Activated CD4-positive, alpha-beta T cell treated with anti-CD3 and anti-CD28 coated beads for 48 hours (primary cell): ENCODE results near the gene LAD1.

ENCODE experiments used
- DNase-seq: peaks from one replicate; pipeline ENCODE4 v3.0.0-alpha.2; 2020

LAD1 gene

DNA sequence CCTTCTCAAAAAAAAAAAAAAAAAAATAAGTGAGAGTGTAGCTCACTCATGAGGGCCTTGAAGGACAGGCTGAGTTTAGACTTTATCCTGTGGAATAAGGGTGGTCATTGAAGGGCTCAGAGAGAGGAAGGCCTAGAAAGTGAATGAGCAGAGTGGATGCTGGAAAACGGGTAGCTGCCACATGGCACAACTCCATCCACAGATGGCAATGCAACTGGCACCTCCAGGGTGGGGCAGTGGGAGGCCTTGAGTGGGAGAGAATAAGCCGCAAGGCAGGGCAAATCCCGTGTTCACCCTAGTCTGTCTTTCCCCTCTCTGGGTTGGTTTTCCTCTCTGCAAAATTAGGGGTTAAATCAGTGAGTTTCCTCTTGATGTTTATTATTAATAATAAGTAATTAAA, 19.3 kb upstream of the LAD1 start:
- no peak for DNase-seq

DNA sequence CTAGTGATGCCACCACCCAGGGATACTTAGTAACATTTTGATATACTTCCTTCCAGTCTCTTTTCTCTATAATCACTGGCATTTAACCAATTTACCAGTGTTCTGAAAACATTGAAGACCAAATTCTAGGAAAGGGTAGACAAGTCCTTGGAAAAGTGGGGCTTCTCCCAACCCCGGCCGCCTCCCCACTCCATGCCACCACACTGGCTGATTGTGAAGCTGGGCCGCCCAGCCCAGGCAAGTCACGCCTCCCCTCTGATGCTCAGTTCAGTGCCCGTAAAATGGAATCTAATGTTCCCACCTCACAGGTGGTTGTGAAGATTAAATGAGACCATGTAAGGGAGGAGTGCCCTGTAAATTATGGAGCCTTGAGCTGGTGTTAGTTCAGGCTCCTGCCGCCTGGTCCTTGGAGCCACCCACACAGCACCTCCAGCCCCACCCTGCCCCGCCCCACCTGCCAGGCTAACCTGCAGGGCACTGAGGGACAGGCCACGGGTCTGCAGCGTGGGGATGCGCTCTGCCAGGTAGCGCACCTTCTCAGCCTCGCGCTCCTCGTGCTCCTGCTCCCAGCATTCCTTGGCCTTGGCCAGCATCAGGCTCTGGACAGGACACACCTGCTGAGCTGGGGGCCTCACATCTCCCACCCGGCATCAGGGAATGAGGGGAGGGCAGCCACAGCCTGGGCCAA, 15.1 kb upstream of the LAD1 start:
- DNase-seq = no peak

DNA sequence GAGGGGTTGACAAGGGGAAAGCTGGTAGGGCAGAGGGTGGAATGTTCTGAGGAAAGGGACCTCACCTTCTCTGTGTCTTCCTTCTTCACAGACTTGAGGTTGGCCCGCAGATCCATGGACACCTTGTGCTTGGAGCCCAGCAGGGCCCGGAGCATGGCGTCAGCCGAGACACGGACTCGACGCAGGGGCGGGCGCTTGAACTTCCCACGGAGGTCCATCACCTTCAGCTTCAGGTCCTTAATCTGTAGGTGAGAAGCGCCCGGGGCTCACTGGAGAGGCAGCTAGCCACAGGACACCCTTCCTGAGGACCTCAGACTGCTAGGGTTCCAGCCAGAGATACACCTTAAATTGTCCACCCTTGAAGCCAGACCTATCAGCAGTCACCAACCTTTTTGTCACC, 12.2 kb upstream of the LAD1 start:
- DNase-seq = no peak

DNA sequence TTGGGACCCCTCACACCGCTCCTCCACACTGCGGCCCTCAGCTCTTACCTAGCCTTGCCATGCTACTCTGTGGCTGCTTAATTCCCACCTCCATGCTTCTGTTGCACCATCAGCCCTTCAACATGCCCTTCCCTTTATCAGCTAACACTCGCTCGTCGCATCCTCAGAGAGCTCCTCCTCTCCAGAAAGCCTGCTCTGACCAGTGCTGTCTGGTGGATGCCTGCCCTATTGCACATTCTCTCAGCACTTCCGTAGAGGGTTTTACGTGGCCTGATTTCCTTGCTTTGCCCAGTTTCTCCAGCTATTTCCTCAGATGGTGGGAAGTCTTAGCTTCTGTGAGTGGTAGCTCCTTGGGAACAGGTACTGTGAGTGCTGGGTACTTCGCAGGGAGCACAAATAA, 10.3 kb upstream of the LAD1 start:
- DNase-seq = no peak

DNA sequence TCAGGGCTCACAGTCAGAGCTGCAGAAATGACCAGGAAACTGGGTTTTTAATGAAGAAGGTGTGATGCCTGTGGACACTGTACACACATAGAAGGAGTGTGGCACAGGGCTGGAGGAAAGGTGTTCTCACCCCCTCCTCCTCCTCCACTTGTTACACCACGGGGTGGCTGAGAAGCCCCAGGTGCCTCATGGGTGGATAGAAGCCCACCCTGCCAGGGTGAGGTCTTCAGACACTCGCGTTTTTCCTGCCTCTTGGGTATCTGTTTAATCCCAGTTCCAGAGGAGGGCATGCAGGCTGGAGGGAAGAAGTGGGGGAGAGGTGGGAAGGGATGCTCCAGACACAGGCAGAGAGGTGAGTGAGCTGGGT, 9.7 kb upstream of the LAD1 start:
- no peak for DNase-seq

- DNase-seq = peak; percentile 87
Observed at GRCh38 chr1:201408176-201408833, 9.2 kb upstream of the LAD1 start.

GRCh38 chr1:201406831-201407406, 7.8 kb upstream of the LAD1 start:
- no peak for DNase-seq

GRCh38 chr1:201405484-201405831, 6.3 kb upstream of the LAD1 start:
- DNase-seq = no peak

GRCh38 chr1:201404722-201405483, 5.8 kb upstream of the LAD1 start:
- no peak for DNase-seq

DNA sequence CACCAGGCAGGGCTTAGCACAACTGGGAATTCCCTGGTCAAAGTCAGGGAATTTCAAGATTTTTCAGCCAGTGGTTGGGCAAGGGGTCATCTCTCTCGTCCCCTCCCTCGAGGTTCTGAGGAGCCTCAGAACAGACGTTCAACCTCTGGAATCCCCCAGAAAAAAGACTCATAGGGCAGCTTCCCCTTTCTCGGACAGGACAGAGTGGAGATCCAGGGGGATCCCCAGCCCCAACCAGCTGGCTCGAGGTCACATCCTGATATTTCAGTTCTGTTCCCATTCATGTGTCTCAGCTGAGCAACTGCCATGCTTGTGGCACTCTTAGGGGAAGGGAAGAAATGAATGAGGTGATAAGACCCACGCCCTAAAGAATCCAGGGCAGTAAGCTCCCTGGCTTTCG, 4.9 kb upstream of the LAD1 start:
- DNase-seq = no peak

DNA sequence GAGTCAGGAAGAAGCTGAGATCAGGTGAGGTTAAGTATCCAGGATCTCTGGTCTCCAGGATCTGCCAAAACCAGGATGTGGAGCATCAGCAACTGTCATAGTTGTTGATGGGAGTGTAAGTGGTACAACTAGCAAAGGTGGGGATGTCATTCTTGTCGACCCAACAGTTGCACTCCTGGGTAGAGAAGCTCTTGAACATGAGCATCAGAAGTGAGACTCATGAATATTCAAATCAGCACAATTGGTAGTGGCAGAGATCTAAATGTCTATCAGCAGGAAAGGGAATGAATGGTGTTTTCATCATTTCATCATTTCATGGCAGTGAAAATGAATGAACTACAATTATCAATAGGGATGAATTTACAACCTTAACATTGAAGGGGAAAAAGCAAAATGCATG, 4.2 kb upstream of the LAD1 start:
- no peak for DNase-seq

GRCh38 chr1:201401700-201402099, 2.6 kb upstream of the LAD1 start:
- no peak for DNase-seq

DNA sequence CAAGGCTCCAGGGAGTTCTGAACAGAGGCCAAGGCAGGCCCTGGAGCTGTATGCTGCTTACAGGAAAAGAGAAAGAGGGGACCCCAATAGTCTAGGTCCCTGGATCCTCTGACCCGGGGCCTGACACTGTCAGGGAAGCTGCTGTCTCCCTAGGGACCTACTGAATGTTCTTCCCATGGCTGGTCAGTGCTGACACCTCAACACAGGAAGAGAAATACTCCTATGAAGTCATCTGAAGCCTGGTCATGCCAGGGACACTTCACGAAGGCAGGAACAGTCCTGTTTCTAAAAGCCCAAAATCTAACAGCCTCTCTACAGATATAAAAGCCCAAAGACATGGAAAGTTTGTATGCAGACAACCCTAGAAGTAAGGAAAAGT, 1.7 kb upstream of the LAD1 start:
- no peak for DNase-seq

- no peak for DNase-seq
Observed at GRCh38 chr1:201400212-201400851, 1.2 kb upstream of the LAD1 start.

GRCh38 chr1:201399352-201400126, 415 bp upstream of the LAD1 start:
- no peak for DNase-seq

- no peak for DNase-seq
Observed at GRCh38 chr1:201397675-201398074, 1.4 kb downstream of the LAD1 start.

GRCh38 chr1:201396861-201397464, 2.2 kb downstream of the LAD1 start:
- no peak for DNase-seq

DNA sequence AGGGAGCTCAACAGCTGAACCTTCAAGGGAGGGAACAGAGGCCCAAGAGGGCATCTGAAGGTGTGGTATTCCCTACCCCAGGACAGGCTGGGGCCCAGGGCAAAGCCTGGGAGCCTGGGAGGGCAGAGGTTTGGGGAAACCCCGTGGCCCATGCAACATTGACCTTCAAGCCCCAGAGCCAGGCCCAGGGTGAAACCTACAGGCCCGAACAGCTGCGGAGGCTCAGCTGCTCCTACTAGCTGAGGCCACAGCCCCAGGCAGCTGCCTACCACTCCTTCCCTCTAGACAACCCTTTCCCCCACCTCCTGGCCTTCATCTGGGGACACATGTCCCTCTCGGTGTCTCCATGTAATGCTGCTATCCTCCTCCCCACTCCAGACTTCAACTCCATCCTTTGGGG, 3.2 kb downstream of the LAD1 start:
- DNase-seq = no peak

GRCh38 chr1:201394591-201394990, 4.5 kb downstream of the LAD1 start:
- no peak for DNase-seq

DNA sequence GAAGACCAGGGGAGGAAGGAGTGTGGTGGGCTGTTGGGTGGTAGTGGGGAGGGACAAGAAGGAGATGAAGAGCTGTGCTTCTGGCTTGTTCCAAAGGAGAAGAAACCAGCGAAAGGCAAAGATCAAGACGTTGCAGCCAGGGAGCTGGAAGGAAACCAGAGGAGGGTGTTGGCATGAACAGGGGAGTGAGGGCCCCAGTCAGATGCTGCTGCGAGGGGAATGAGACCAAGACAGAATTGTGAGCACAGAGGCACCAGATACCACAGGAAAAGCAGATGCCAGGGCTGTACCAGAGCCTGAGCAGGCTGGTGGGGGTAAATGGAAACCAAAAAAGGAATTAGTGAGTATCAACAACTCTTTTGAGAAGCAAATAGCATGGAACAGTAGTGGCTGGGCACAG, 6.0 kb downstream of the LAD1 start:
- no peak for DNase-seq

DNA sequence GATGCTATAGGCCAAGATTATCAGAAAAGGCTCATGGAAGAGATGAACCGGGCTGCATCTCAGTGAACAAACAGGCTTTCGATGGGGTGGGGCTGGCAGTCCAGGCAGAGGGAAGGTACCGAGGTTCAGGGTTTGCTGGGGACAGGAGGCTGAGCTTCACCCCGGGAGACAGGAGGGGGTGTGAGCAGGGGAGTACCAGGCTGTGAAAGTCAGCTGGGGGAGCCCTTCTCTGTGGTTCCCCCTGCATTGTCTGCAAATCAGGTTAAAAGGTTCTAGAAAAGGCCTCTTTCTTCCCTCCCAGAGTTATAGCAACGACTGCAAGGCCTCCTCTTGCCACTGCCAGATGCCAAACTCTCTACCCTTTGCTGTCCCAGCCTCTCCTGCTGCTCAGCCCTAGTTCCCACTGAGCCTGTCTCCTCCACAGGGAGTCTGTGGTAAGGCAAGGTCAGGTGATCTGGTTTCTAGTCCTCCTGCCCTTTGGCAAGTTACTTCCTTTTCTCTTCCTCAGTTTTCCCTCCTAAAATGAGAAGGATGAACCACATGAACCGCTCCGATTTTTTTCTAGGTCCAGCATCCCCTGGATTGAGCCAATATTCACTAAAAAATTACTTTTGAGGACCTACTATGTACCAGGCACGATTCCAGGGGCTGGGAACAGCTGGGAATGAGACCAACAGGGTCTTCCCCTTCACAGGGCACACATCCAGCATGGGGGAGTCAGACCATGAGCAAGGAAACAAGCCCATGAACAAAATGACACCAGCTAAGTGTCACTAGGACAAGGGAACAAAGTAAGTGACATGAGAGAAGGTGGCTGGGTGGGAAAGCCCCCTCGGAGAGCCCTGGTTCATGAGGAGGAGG, 7.2 kb downstream of the LAD1 start:
- DNase-seq = no peak
